GM12891 (cell line): ENCODE measurements around the gene HDAC4.

Experiments used
- DNase-seq: peaks from one replicate; pipeline ENCODE4 v3.0.0; 2011; ENCODE audit warnings: low spot score; ENCODE audit not compliant: insufficient read length
- FAIRE-seq: peaks from 2 replicates; lab custom pipeline; 2011; peaks lifted over from hg19 to GRCh38; lab: Jason Lieb, UNC
- PAX5 ChIP-seq: IDR thresholded peaks from 2 replicates; pipeline ENCODE4 v1.6.1; 2011; ENCODE audit warnings: low read length, moderate library complexity, mild to moderate bottlenecking; ENCODE audit not compliant: insufficient read depth, severe bottlenecking
- POLR2A ChIP-seq: IDR thresholded peaks from 2 replicates; pipeline ENCODE4 v1.6.1; 2011; ENCODE audit warnings: low read depth, low read length, control low read depth
- POLR2AphosphoS5 ChIP-seq: IDR thresholded peaks from 2 replicates; pipeline ENCODE4 v1.6.1; 2011; ENCODE audit warnings: low read depth, low read length, control low read depth
- POU2F2 ChIP-seq: IDR thresholded peaks from 2 replicates; pipeline ENCODE4 v1.6.1; 2011; ENCODE audit warnings: low read depth, mild to moderate bottlenecking, control low read depth, low read length, moderate library complexity
- SPI1 ChIP-seq: IDR thresholded peaks from 2 replicates; pipeline ENCODE4 v1.6.1; 2011; ENCODE audit warnings: low read depth, low read length, control low read depth
- TAF1 ChIP-seq: IDR thresholded peaks from 2 replicates; pipeline ENCODE4 v1.6.1; 2011; ENCODE audit warnings: low read depth, low read length, control low read depth

The HDAC4 gene

GRCh38 chr2:239292959-239293774, 107.7 kb downstream of the HDAC4 start:
- DNase-seq (no peak), FAIRE-seq (no peak)
- TF ChIP-seq POLR2A: no peak
- TF ChIP-seq POLR2AphosphoS5: no peak
- no peak for TF ChIP-seq SPI1
- TF ChIP-seq PAX5: no peak
- TF ChIP-seq TAF1: no peak
- no peak for TF ChIP-seq POU2F2

- FAIRE-seq (no peak), DNase-seq (no peak)
- TF ChIP-seq TAF1 (no peak), POU2F2 (no peak), SPI1 (no peak), POLR2AphosphoS5 (no peak), POLR2A (no peak), PAX5 (no peak)
Measured at GRCh38 chr2:239292531-239292930, 108.3 kb downstream of the HDAC4 start.

GRCh38 chr2:239291475-239292350, 109.1 kb downstream of the HDAC4 start:
- no peak for DNase-seq
- TF ChIP-seq POU2F2: no peak
- no peak for TF ChIP-seq POLR2AphosphoS5
- no peak for TF ChIP-seq TAF1
- TF ChIP-seq POLR2A: no peak
- no peak for TF ChIP-seq PAX5
- TF ChIP-seq SPI1: no peak

DNA sequence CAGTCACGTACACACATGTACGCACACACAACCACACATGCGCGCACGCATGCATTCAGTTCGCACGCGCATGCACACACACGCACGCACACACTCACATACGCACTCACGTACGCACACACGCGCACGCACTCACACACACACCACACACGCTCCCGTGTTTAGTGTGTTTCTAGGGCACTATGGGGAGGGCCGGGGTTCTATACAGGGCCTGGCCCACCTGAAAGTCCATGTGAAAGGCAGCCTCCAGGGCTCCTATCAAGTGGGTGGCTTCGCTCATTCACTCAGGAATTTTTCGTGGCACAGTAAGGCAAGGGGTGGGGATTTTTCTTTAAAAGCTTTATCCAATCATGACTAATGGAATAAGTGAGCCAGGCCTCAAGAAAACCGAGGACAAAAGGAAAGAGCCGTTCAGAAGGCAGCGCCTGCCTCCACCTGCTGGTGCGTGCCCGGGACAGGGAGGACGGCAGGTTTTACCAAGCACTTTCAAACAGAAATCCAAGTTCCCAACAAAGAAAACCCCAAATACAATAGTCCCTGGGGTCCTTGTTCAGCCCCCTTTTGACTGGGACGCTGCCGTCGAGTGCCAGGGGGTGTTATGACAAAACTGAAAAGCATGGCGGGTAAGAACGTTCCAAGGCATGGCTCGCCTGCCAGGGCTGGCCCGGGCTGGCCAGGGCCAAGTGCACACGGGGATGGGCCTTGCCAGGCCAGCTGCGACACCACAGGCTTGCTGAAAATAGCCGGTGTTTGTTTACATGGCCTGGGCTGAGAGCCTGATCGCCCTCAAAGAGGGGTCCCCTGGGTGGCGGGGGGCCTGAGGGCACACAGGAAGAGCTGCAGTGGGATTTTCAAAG, 110.0 kb downstream of the HDAC4 start:
- no peak for DNase-seq
- no peak for TF ChIP-seq PAX5
- peak; percentile 79; the same call in 1 of the 2 replicates for TF ChIP-seq POU2F2
- no peak for TF ChIP-seq SPI1
- TF ChIP-seq POLR2AphosphoS5: no peak
- TF ChIP-seq TAF1: no peak
- no peak for TF ChIP-seq POLR2A
- peak; percentile 40 for FAIRE-seq

More at GRCh38 chr2:239291475-239292350, 109.1 kb downstream of the HDAC4 start:
- no peak for FAIRE-seq

DNA sequence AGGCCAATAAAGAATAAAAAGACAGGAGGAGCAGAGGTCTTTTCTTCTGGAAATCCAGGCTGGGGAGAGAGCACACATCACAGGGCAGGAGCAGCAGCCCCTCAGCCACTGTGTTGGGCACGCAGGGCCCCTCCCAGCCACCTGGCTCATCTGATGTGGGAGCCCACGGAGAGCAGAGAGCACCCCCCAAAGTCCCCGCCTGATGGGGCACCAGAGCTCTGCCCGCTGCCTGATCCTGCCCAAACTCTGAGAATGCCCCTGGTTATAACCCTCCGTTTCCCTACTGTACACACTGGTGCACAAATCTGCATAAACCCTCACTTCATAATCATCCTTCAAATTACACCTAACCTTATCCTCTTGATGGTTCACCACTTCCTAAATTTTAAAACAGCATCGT, 111.3 kb downstream of the HDAC4 start:
- DNase-seq: no peak
- FAIRE-seq: no peak
- TF ChIP-seq PAX5 (no peak), TAF1 (no peak), POLR2AphosphoS5 (no peak), SPI1 (no peak), POLR2A (no peak), POU2F2 (no peak)

GRCh38 chr2:239288951-239289511, 111.8 kb downstream of the HDAC4 start:
- DNase-seq (peak; percentile 52), FAIRE-seq (peak; percentile 79)
- no peak for TF ChIP-seq PAX5
- no peak for TF ChIP-seq POLR2A
- no peak for TF ChIP-seq POLR2AphosphoS5
- TF ChIP-seq SPI1: no peak
- TF ChIP-seq POU2F2: no peak
- TF ChIP-seq TAF1: no peak

- no peak for TF ChIP-seq TAF1
- TF ChIP-seq POLR2A: no peak
- TF ChIP-seq POU2F2: no peak
- TF ChIP-seq POLR2AphosphoS5: no peak
- no peak for TF ChIP-seq PAX5
- TF ChIP-seq SPI1: no peak
- no peak for FAIRE-seq
- DNase-seq: no peak
Measured at GRCh38 chr2:239288237-239288636, 112.6 kb downstream of the HDAC4 start.

DNA sequence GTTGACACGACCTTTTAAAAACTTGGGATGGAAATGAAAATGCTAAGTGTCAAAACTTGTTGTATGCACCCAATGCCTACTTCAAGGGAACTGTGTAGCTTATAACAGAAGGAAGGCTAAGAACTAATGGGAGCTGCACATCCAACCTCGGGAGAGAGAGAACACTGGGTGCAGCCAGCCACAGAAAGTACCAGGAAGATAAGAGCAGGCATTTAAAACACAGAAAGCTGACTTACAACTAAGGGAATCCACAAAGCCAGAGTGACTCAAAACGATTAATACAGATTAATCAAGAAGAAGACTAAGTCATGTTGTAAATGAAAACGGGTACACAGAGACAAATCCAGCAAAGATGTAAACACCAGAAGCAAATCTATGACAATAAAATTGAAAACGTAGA, 113.4 kb downstream of the HDAC4 start:
- TF ChIP-seq TAF1: no peak
- TF ChIP-seq POU2F2: no peak
- TF ChIP-seq POLR2AphosphoS5: no peak
- no peak for TF ChIP-seq PAX5
- TF ChIP-seq SPI1: no peak
- TF ChIP-seq POLR2A: no peak
- no peak for FAIRE-seq
- no peak for DNase-seq
